ENCODE measurements around the gene CDH13. TPM values are rescaled to one million over a fixed set of nuclear protein-coding genes. Genes with fewer than 3 reads are reported as not detected.

CDH13 gene
- polyA plus RNA-seq, 1 donor from 2014 or later, result 3.2 TPM

- no peak for TF ChIP-seq EZH2 (IDR thresholded peaks at IDR 0.05; ENCODE audit: borderline replicate concordance, insufficient read depth, low read length, poor library complexity, severe bottlenecking)
- TF ChIP-seq CTCF (IDR thresholded peaks at IDR 0.05; ENCODE audit: poor library complexity, severe bottlenecking), result no peak
- TF ChIP-seq POLR2AphosphoS5 (IDR thresholded peaks at IDR 0.05), result no peak
- no peak for TF ChIP-seq REST (IDR thresholded peaks at IDR 0.05; ENCODE audit: borderline replicate concordance)
- TF ChIP-seq RAD21 (conservative IDR thresholded peaks at IDR 0.05), result no peak
- no peak for TF ChIP-seq TAF1 (IDR thresholded peaks at IDR 0.05; ENCODE audit: low read depth)
- no peak for TF ChIP-seq SMC3 (conservative IDR thresholded peaks at IDR 0.05; ENCODE audit: poor library complexity)
- TF ChIP-seq MXI1 (conservative IDR thresholded peaks at IDR 0.05; ENCODE audit: poor library complexity, severe bottlenecking), result no peak
- TF ChIP-seq EP300 (conservative IDR thresholded peaks at IDR 0.05; ENCODE audit: poor library complexity, severe bottlenecking), result no peak
- Histone ChIP-seq H3K4me2 (ENCODE audit: low read length) (no peak overlapping the region), H3K79me2 (replicated peaks; ENCODE audit: insufficient read depth, low read length) (no peaks in the 10 kb centered on the region), H3F3A (ENCODE audit: insufficient read depth, low read length, poor library complexity, severe bottlenecking) (no peaks in the 10 kb centered on the region), H3K27ac (ENCODE audit: low read length) (no peak overlapping the region), H2AFZ (ENCODE audit: low read depth, low read length) (no peak overlapping the region), H3K4me3 (ENCODE audit: low read length) (no peak overlapping the region), H3K9me3 (ENCODE audit: low read length) (no peaks in the 10 kb centered on the region), H3K27me3 (ENCODE audit: insufficient read depth, low read depth, low read length) (no peaks in the 10 kb centered on the region), H3K9me2 (ENCODE audit: insufficient read depth, low read length) (no peaks in the 10 kb centered on the region), H3K36me3 (ENCODE audit: insufficient read depth, low read length) (no peaks in the 10 kb centered on the region), H4K20me1 (ENCODE audit: insufficient read depth) (no peaks in the 10 kb centered on the region), H3K9ac (ENCODE audit: low read length) (no peak overlapping the region)
These were observed 976.3 kb downstream of the CDH13 start for GRCh38 chr16:83602761-83603722.

- Histone ChIP-seq H3F3A (ENCODE audit: insufficient read depth, low read length, poor library complexity, severe bottlenecking) (no peaks in the 10 kb centered on the region), H3K79me2 (replicated peaks; ENCODE audit: insufficient read depth, low read length) (no peaks in the 10 kb centered on the region), H4K20me1 (ENCODE audit: insufficient read depth) (no peaks in the 10 kb centered on the region), H2AFZ (ENCODE audit: low read depth, low read length) (no peak overlapping the region), H3K4me3 (ENCODE audit: low read length) (no peak overlapping the region), H3K36me3 (ENCODE audit: insufficient read depth, low read length) (no peaks in the 10 kb centered on the region), H3K27ac (ENCODE audit: low read length) (no peak overlapping the region), H3K9me2 (ENCODE audit: insufficient read depth, low read length) (no peaks in the 10 kb centered on the region), H3K9me3 (ENCODE audit: low read length) (no peaks in the 10 kb centered on the region), H3K27me3 (ENCODE audit: insufficient read depth, low read depth, low read length) (no peaks in the 10 kb centered on the region), H3K4me2 (ENCODE audit: low read length) (no peak overlapping the region), H3K9ac (ENCODE audit: low read length) (no peak overlapping the region)
- no peak for TF ChIP-seq MXI1 (conservative IDR thresholded peaks at IDR 0.05; ENCODE audit: poor library complexity, severe bottlenecking)
- TF ChIP-seq CTCF (IDR thresholded peaks at IDR 0.05; ENCODE audit: poor library complexity, severe bottlenecking), result no peak
- TF ChIP-seq EP300 (conservative IDR thresholded peaks at IDR 0.05; ENCODE audit: poor library complexity, severe bottlenecking), result no peak
- no peak for TF ChIP-seq SMC3 (conservative IDR thresholded peaks at IDR 0.05; ENCODE audit: poor library complexity)
- no peak for TF ChIP-seq EZH2 (IDR thresholded peaks at IDR 0.05; ENCODE audit: borderline replicate concordance, insufficient read depth, low read length, poor library complexity, severe bottlenecking)
- TF ChIP-seq REST (IDR thresholded peaks at IDR 0.05; ENCODE audit: borderline replicate concordance), result no peak
- no peak for TF ChIP-seq POLR2AphosphoS5 (IDR thresholded peaks at IDR 0.05)
- no peak for TF ChIP-seq TAF1 (IDR thresholded peaks at IDR 0.05; ENCODE audit: low read depth)
- TF ChIP-seq RAD21 (conservative IDR thresholded peaks at IDR 0.05), result no peak
These were observed 977.2 kb downstream of the CDH13 start for GRCh38 chr16:83603723-83604570.

All from neural cell (in vitro differentiated cells).